Duodenal mucosa (tissue), 2 donors: ENCODE results near the gene METAP1D.
"Not testable (repeated sequence)": the region's sequence is repeated elsewhere in the genome, so short reads cannot be mapped to it uniquely, and the experiment has no call there.

Experiments used
- H3K27ac ChIP-seq: one replicate; pipeline ENCODE4 v1.7.0; 2013; ENCODE audit warnings: low read depth, low read length
- H3K27me3 ChIP-seq, 2 donors: one replicate each; pipeline ENCODE4 v1.7.0; 2013; ENCODE audit warnings: low read length in 2 of 2, control low read depth in 1 of 2; ENCODE audit not compliant: insufficient read depth in 2 of 2, control insufficient read depth in 1 of 2
- H3K36me3 ChIP-seq, 2 donors: one replicate each; pipeline ENCODE4 v1.7.0; 2013; ENCODE audit warnings: low read length in 2 of 2, control low read depth in 1 of 2; ENCODE audit not compliant: insufficient read depth in 2 of 2, control insufficient read depth in 1 of 2
- H3K4me1 ChIP-seq, 2 donors: one replicate each; pipeline ENCODE4 v1.7.0; 2013; ENCODE audit warnings: low read length in 2 of 2, control low read depth in 1 of 2; ENCODE audit not compliant: insufficient read depth in 2 of 2, control insufficient read depth in 1 of 2
- H3K4me3 ChIP-seq, 2 donors: one replicate each; pipeline ENCODE4 v1.7.0; 2013; ENCODE audit warnings: low read length in 2 of 2, low read depth in 1 of 2
- H3K9ac ChIP-seq, 2 donors: one replicate each; pipeline ENCODE4 v1.7.0; 2013; ENCODE audit warnings: low read length in 2 of 2, low read depth in 1 of 2
- H3K9me3 ChIP-seq, 2 donors: one replicate each; pipeline ENCODE4 v1.7.0; 2013; ENCODE audit warnings: low read length in 2 of 2, control low read depth in 1 of 2; ENCODE audit not compliant: control insufficient read depth in 1 of 2

The METAP1D gene

DNA sequence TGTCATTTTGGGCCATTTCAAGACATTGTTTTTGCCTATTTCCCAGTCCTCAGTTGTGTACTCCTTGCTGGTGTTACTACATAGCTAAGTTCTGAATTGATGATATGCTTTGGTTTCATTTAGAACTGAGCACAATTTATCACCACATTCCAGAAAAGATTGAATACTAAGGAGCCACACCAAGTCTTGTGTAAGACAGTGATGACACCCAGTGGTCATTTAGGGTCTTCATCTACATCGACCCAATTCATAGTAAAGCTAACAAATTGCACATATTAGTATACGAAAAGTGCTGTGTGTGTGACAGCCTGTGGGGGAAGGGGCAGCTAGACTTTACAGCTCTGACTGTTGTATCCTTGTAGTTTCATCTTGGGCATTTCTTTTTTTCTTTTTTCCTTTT is 113.9 kb downstream of the METAP1D start:
- Histone ChIP-seq H3K4me1 (no peaks in the 10 kb centered on the region), H3K27me3 (peaks cover 2 to 3% of the 10 kb centered on the region in 2 donors), H3K4me3 (no peak overlapping the region), H3K9ac (no peak overlapping the region), H3K27ac (no peak overlapping the region), H3K36me3 (no peaks in the 10 kb centered on the region), H3K9me3 (no peaks in the 10 kb centered on the region)

GRCh38 chr2:172114176-172114575 is 114.4 kb downstream of the METAP1D start:
- not testable (repeated sequence) for H3K36me3 ChIP-seq, H3K27me3 ChIP-seq, H3K4me3 ChIP-seq, H3K9ac ChIP-seq, H3K27ac ChIP-seq, H3K9me3 ChIP-seq, H3K4me1 ChIP-seq

GRCh38 chr2:172114579-172114978 is 114.8 kb downstream of the METAP1D start:
- Histone ChIP-seq H3K4me3 (no peak overlapping the region), H3K4me1 (no peaks in the 10 kb centered on the region), H3K9ac (no peak overlapping the region)

DNA sequence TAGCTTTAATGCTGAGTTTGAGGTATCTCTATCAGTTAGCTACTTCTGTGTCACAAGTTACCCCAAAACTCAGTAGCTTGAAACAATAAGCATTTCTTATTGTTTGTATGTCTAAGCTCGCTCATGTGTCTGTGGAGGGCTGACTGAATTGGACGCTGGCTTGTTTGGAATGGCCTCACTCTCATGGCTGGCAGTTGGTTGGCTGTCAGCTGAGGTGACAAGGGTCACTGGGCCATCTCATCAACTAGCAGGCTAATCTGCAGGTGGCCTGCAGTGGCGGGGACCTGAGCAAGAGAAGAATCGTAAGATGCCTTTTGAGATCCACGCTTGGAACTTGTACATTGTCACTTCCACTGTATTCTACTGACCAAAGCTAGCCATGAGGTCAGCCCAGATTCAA is 116.4 kb downstream of the METAP1D start:
- Histone ChIP-seq H3K9me3 (no peaks in the 10 kb centered on the region), H3K4me1 (no peaks in the 10 kb centered on the region), H3K36me3 (no peaks in the 10 kb centered on the region), H3K9ac (no peak overlapping the region), H3K4me3 (no peak overlapping the region), H3K27me3 (peaks cover 0 to 3% of the 10 kb centered on the region in 2 donors), H3K27ac (no peak overlapping the region)

More at GRCh38 chr2:172114579-172114978, 114.8 kb downstream of the METAP1D start:
- no peaks in the 10 kb centered on the region for H3K36me3 ChIP-seq
- no peak overlapping the region for H3K27ac ChIP-seq
- peaks cover 0 to 3% of the 10 kb centered on the region in 2 donors for H3K27me3 ChIP-seq
- no peaks in the 10 kb centered on the region for H3K9me3 ChIP-seq

- Histone ChIP-seq H3K9me3 (no peaks in the 10 kb centered on the region), H3K36me3 (no peaks in the 10 kb centered on the region), H3K4me3 (no peak overlapping the region), H3K27ac (no peak overlapping the region), H3K9ac (no peak overlapping the region), H3K4me1 (no peaks in the 10 kb centered on the region), H3K27me3 (peaks cover 0 to 3% of the 10 kb centered on the region in 2 donors)
Measured at GRCh38 chr2:172119089-172119488, 119.3 kb downstream of the METAP1D start.

DNA sequence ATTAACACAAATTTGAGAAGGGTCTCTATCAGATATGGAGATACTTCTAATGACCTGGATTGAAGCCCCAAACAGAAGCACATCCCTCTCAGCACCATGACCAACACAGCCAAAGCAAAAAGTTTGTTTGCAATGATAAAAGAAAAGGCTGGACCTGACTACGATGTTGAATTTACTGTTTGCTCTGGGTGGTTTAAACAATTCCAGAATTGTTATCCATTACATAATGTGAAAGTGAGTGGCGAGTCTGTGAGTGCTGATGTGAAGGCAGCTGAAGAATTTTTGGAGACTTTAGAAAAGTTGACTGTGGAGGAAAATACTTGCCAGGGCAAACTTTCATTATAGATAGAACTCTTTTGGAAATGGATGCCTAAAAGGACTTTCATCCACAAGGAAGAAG is 120.4 kb downstream of the METAP1D start:
- Histone ChIP-seq H3K4me3 (no peak overlapping the region), H3K9ac (no peak overlapping the region), H3K36me3 (no peaks in the 10 kb centered on the region), H3K4me1 (no peaks in the 10 kb centered on the region), H3K9me3 (no peaks in the 10 kb centered on the region), H3K27ac (no peak overlapping the region), H3K27me3 (peaks cover 0 to 3% of the 10 kb centered on the region in 2 donors)

- Histone ChIP-seq H3K27ac (no peak overlapping the region), H3K4me1 (no peaks in the 10 kb centered on the region), H3K36me3 (no peaks in the 10 kb centered on the region), H3K9ac (no peak overlapping the region), H3K9me3 (no peaks in the 10 kb centered on the region), H3K27me3 (no peaks in the 10 kb centered on the region), H3K4me3 (no peak overlapping the region)
Measured at GRCh38 chr2:172128484-172128883, 128.7 kb downstream of the METAP1D start.

- no peak overlapping the region for H3K9ac ChIP-seq
- no peaks in the 10 kb centered on the region for H3K27me3 ChIP-seq
- no peaks in the 10 kb centered on the region for H3K9me3 ChIP-seq
- no peaks in the 10 kb centered on the region for H3K36me3 ChIP-seq
- no peaks in the 10 kb centered on the region for H3K4me1 ChIP-seq
- no peak overlapping the region for H3K4me3 ChIP-seq
- H3K27ac ChIP-seq: no peak overlapping the region
Measured at GRCh38 chr2:172129404-172129803, 129.7 kb downstream of the METAP1D start.
